ENCODE data around the gene AGAP5. TPM values are rescaled to one million over a fixed set of nuclear protein-coding genes. Genes with fewer than 3 reads are reported as not detected.

The AGAP5 gene
- total and polyA plus RNA-seq, 9 of the 15 experiments (the other 6 are each of a cell fraction or from before 2014, with no cell fraction given): 0.32 to 7.5 (median 5.3) TPM

GRCh38 chr10:73629165-73629564 lies 68.7 kb downstream of the AGAP5 start:
- ChIA-PET POLR2A (interaction anchor here (0.6 to 3.1 kb wide), 3 partner anchors 11 to 320 kb away, joined by 3 to 12 read pairs (median 3); partner anchors contain the start of gene MYOZ1), CTCF (ENCODE audit: low intra/inter-chr PET ratio) (interaction anchor here (0.6 kb wide), 1 partner anchor 398 kb away, joined by 3 read pairs; no protein-coding TSS in a partner anchor)
- no peak overlapping the region for H3K4me3 ChIP-seq
- 74% methylated on average over 5 of the region's 5 CpGs for WGBS (ENCODE audit: insufficient coverage, low coverage, missing lambda C conversion rate)
- FAIRE-seq (no peak), ATAC-seq (no peak), DNase-seq (ENCODE audit: extremely low read depth in 1 of 4, low spot score in 3 of 4) (no peak)
- no peaks in the 10 kb centered on the region for H3K9me3 ChIP-seq (replicated peaks; ENCODE audit: control insufficient read depth, insufficient read depth, low read depth, low read length)
- H4K20me1 ChIP-seq (replicated peaks; ENCODE audit: control insufficient read depth, insufficient read depth, low read length): no peaks in the 10 kb centered on the region
- no peak overlapping the region for H2AFZ ChIP-seq (ENCODE audit: low read depth, low read length)
- H3K79me2 ChIP-seq (ENCODE audit: control insufficient read depth, insufficient read depth, low read length): peaks cover 33% of the 10 kb centered on the region
- BruUV-seq (replicated peaks): no TSS peak
- intact Hi-C loops (cut with micrococcal nuclease): loop anchor here (5.0 kb wide), 2 partner anchors 37 to 102 kb away; partner anchors contain the start of gene USP54
- peaks cover 7 to 14% of the 10 kb centered on the region in 2 experiments; a peak in 4 of 5 replicates for H3K4me1 ChIP-seq (replicated peaks in 1 of 2; ENCODE audit: control insufficient read depth in 2 of 2, insufficient read depth in 2 of 2, low read length in 2 of 2)
- no peak overlapping the region for H3K27ac ChIP-seq (ENCODE audit: extremely low read depth, low read depth, low read length)
- H3K9ac ChIP-seq (ENCODE audit: insufficient read depth in 1 of 2, low read depth in 2 of 2, low read length in 2 of 2): no peak overlapping the region
- in situ Hi-C loops (cut with MboI): no loop called here
- H3K27me3 ChIP-seq (ENCODE audit: control insufficient read depth in 2 of 2, insufficient read depth in 2 of 2, low read length in 2 of 2): no peaks in the 10 kb centered on the region
- no peaks in the 10 kb centered on the region for H3K9me1 ChIP-seq (ENCODE audit: control insufficient read depth, insufficient read depth, low read length)
- H3K4me2 ChIP-seq (ENCODE audit: insufficient read depth, low read length): no peak overlapping the region
- no peaks in the 10 kb centered on the region for H3K36me3 ChIP-seq (ENCODE audit: control insufficient read depth, insufficient read depth, low read length)
- no peak for TF ChIP-seq EWSR1 (IDR thresholded peaks at IDR 0.05; ENCODE audit: borderline replicate concordance, low read depth, partially characterized antibody)
- no peak for TF ChIP-seq ZHX1 (conservative IDR thresholded peaks at IDR 0.05; ENCODE audit: low read length)
- peak; percentile 64 for TF ChIP-seq CEBPB (tag; IDR thresholded peaks at IDR 0.05)
- TF ChIP-seq, protein P1, sequence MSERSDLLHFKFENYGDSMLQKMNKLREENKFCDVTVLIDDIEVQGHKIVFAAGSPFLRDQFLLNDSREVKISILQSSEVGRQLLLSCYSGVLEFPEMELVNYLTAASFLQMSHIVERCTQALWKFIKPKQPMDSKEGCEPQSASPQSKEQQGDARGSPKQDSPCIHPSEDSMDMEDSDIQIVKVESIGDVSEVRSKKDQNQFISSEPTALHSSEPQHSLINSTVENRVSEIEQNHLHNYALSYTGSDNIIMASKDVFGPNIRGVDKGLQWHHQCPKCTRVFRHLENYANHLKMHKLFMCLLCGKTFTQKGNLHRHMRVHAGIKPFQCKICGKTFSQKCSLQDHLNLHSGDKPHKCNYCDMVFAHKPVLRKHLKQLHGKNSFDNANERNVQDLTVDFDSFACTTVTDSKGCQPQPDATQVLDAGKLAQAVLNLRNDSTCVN (CRISPR knock-in tag; IDR thresholded peaks at IDR 0.05): no peak
- no peak for TF ChIP-seq E2F3 (CRISPR knock-in tag; IDR thresholded peaks at IDR 0.05)
- no peak for TF ChIP-seq TSC22D4 (tag; IDR thresholded peaks at IDR 0.05)
- TF ChIP-seq ZBTB1 (CRISPR knock-in tag; IDR thresholded peaks at IDR 0.05; ENCODE audit: borderline replicate concordance, low read depth): no peak
- no peak for TF ChIP-seq PHF21A (IDR thresholded peaks at IDR 0.05; ENCODE audit: borderline replicate concordance, low read depth)
- no peak for TF ChIP-seq TSHZ1 (CRISPR knock-in tag; IDR thresholded peaks at IDR 0.05)
- no peak for TF ChIP-seq HMG20A (CRISPR knock-in tag; conservative IDR thresholded peaks at IDR 0.05)
- TF ChIP-seq, protein P2, sequence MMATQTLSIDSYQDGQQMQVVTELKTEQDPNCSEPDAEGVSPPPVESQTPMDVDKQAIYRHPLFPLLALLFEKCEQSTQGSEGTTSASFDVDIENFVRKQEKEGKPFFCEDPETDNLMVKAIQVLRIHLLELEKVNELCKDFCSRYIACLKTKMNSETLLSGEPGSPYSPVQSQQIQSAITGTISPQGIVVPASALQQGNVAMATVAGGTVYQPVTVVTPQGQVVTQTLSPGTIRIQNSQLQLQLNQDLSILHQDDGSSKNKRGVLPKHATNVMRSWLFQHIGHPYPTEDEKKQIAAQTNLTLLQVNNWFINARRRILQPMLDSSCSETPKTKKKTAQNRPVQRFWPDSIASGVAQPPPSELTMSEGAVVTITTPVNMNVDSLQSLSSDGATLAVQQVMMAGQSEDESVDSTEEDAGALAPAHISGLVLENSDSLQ (IDR thresholded peaks at IDR 0.05): peak; percentile 65
- no peak for TF ChIP-seq MED1 (CRISPR knock-in tag; IDR thresholded peaks at IDR 0.05; ENCODE audit: borderline replicate concordance)
- no peak for TF ChIP-seq ELK3 (CRISPR knock-in tag; IDR thresholded peaks at IDR 0.05)
